Activated T-cell treated with anti-CD3 and anti-CD28 coated beads, Interleukin-2, amount 50 U/mL, for 72 hours (primary cell): Measurements from ENCODE around the gene EDARADD. TPM values are rescaled to one million over a fixed set of nuclear protein-coding genes. Genes with fewer than 3 reads are reported as not detected.
"Not testable (repeated sequence)": the region's sequence is repeated elsewhere in the genome, so short reads cannot be mapped to it uniquely, and the experiment has no call there.

ENCODE experiments used
- ATAC-seq, 2 donors: fragments of 150-1000 bp; cut with Tn5 transposase; replicated peaks in 1 of 2; 2 replicates each; pipeline ENCODE4 v1.10.0; 2021; ENCODE audit warnings: moderate library complexity in 2 of 2, mild to moderate bottlenecking in 1 of 2
- DNase-seq, 2 donors: peaks; one replicate each; pipeline ENCODE4 v3.0.0; 2021 to 2022; ENCODE audit warnings: mixed read lengths in 1 of 2
- H3K27ac Mint-ChIP-seq: one replicate; pipeline ENCODE4 v1.8.0; 2022; ENCODE audit warnings: mild to moderate bottlenecking, moderate library complexity, mixed read lengths
- H3K27me3 Mint-ChIP-seq: one replicate; pipeline ENCODE4 v1.8.0; 2022; ENCODE audit warnings: low read depth, mixed read lengths
- H3K36me3 Mint-ChIP-seq, 2 donors: one replicate each; pipeline ENCODE4 v1.8.0; 2022; ENCODE audit warnings: mixed read lengths in 2 of 2, mild to moderate bottlenecking in 1 of 2; ENCODE audit not compliant: insufficient read depth in 2 of 2
- H3K4me1 Mint-ChIP-seq: one replicate; pipeline ENCODE4 v1.8.0; 2022; ENCODE audit warnings: low read depth, mixed read lengths
- H3K4me3 Mint-ChIP-seq, 2 donors: one replicate each; pipeline ENCODE4 v1.8.0; 2022; ENCODE audit warnings: mild to moderate bottlenecking in 2 of 2, mixed read lengths in 2 of 2, moderate library complexity in 2 of 2
- H3K9me3 Mint-ChIP-seq, 2 donors: one replicate each; pipeline ENCODE4 v1.8.0; 2022; ENCODE audit warnings: mixed read lengths in 2 of 2
- total RNA-seq, 2 donors: library from RNA; stranded (reverse); gene quantifications; one replicate each; pipeline ENCODE4 v1.2.3, GENCODE V29; 2022

Gene EDARADD
- total RNA-seq, 2 donors from 2014 or later: 1.9 to 7.1 TPM

DNA sequence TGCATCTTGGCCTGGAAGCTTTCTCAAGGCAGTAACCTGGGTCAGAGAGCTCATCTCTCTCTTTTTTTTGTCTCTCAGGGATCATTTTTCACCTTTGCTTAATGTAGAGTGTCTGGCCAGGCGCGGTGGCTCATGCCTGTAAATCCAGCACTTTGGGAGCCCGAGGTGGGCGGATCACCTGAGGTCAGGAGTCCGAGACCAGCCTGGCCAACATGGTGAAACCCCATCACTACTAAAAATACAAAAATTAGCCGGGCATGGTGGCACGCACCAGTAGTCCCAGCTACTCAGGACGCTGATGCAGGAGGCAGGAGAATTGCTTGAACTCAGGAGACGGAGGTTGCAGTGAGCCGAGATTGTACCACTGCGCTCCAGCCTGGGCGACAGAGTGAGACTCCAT is 27.4 kb upstream of the EDARADD start:
- H3K4me3 Mint-ChIP-seq, ATAC-seq, H3K9me3 Mint-ChIP-seq, H3K27me3 Mint-ChIP-seq, H3K36me3 Mint-ChIP-seq, H3K4me1 Mint-ChIP-seq, DNase-seq, H3K27ac Mint-ChIP-seq: not testable (repeated sequence)

- Mint-ChIP-seq H3K27me3 (no peaks in the 10 kb centered on the region), H3K4me3 (peak overlapping the region in 1 of 2 donors; percentile 57), H3K9me3 (no peaks in the 10 kb centered on the region), H3K36me3 (peaks cover 0 to 4% of the 10 kb centered on the region in 2 donors), H3K4me1 (no peaks in the 10 kb centered on the region), H3K27ac (peak overlapping the region; percentile 3)
- ATAC-seq (peak; percentile 27 to 98), DNase-seq (peak in 1 of 2 donors; percentile 29)
Measured at GRCh38 chr1:236370420-236370819, 23.7 kb upstream of the EDARADD start.

DNA sequence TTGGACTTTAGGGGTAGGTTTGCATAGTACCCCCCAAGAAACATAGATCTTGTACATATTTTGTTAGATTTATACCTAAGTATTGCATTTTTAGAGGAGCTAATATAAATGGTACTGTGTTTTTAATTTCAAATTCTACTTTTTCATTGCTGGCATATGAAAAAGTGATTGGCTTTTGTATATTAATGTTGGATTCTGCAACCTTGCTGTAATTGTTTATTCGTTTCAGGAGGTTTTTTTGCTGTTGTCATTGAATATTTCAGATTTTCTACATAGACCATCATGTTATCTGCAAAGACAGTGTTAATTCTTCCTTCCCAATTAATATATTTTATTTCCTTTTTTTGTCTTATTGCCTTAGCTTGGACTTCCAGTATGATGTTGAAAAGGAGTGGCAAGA is 23.0 kb upstream of the EDARADD start:
- Mint-ChIP-seq H3K4me1 (no peaks in the 10 kb centered on the region), H3K36me3 (peaks cover 0 to 4% of the 10 kb centered on the region in 2 donors), H3K9me3 (no peaks in the 10 kb centered on the region), H3K27me3 (no peaks in the 10 kb centered on the region), H3K4me3 (no peak overlapping the region), H3K27ac (no peak overlapping the region)
- DNase-seq: no peak
- ATAC-seq: no peak

DNA sequence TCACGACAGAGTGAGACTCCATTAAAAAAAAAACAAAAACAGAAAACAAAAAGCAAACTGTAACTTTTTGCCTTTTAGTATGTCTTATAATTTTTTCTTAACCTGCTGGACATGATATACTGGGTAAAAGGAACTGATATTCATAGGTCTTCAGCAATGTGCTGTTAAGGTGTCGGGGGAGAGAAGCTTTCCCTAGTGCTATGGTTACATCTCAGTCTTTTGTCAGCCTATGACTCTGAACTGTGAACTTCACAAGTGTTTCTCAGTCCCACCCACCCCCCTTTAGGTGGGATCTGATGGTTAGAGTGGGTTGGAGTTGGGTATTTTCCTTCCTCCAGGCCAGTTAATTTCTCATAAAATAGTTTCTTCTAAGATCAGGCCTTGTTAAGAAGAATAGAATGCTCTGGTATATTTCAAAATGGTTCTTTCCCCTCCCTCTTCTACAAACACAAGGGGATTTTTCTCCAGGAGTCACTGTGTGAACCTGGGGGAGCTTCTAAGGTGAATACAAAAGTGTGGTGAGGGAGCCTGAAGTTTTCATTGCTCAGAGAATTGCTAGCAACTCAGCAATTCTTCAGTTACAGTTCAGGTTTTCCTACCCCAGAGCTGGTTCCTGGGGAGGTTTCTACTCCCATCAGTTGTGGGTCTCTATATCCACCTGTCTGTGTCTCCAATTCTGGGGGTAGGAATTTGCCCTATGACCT is 16.1 kb upstream of the EDARADD start:
- H3K4me1 Mint-ChIP-seq: peaks cover 4% of the 10 kb centered on the region
- H3K27ac Mint-ChIP-seq: no peak overlapping the region
- ATAC-seq: no peak
- H3K9me3 Mint-ChIP-seq: peaks cover 6 to 10% of the 10 kb centered on the region in 2 donors
- no peak for DNase-seq
- no peak overlapping the region for H3K4me3 Mint-ChIP-seq
- peaks cover 4 to 14% of the 10 kb centered on the region in 2 donors for H3K36me3 Mint-ChIP-seq
- peaks cover 6% of the 10 kb centered on the region for H3K27me3 Mint-ChIP-seq

- Mint-ChIP-seq H3K4me1 (peaks cover 4% of the 10 kb centered on the region), H3K27ac (no peak overlapping the region), H3K27me3 (peaks cover 6% of the 10 kb centered on the region), H3K36me3 (peaks cover 4 to 10% of the 10 kb centered on the region in 2 donors), H3K9me3 (peaks cover 6 to 10% of the 10 kb centered on the region in 2 donors), H3K4me3 (no peak overlapping the region)
- DNase-seq: no peak
- no peak for ATAC-seq
Measured at GRCh38 chr1:236381565-236382158, 12.4 kb upstream of the EDARADD start.

DNA sequence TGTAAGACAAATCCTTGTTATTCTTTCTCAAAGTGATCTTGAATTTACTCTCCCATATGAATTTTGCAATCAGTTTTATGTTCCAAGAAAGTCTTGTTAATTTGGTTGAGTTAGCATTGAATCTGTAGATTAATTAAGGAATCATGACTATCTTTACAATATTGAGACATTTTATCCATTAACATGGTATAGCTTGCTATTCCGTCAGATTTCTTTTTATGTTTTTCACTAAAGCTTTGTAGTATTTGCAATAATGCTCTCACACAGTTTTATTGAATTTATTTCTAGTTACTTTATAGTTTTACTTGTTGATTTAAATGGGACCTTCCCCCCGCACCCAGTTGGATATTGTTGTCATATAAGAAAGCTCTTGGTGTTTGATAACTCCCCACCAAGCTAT is 5.8 kb upstream of the EDARADD start:
- no peak overlapping the region for H3K4me3 Mint-ChIP-seq
- H3K36me3 Mint-ChIP-seq: no peaks in the 10 kb centered on the region
- H3K9me3 Mint-ChIP-seq: no peaks in the 10 kb centered on the region
- peaks cover 24% of the 10 kb centered on the region for H3K27me3 Mint-ChIP-seq
- no peaks in the 10 kb centered on the region for H3K4me1 Mint-ChIP-seq
- no peak overlapping the region for H3K27ac Mint-ChIP-seq
- no peak for DNase-seq
- no peak for ATAC-seq

DNA sequence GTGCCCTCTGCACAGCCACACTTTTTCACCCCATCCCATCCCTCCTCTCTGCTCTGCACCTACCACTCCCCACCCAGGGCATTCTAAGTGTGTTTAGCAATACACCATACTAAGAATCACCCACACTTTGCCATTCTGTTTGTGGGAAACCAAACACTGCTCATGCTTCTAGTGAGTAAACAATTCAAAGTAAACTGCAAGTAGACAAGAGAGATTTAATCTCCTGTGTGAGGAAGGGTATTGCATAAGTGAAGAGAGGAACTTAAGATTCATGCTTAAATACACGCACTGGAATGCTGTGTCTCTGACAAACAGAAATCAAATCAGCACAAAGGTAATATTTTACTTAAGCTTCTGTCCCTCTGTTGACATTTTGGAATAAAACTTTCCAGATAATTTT is 4.8 kb upstream of the EDARADD start:
- Mint-ChIP-seq H3K27ac (no peak overlapping the region), H3K4me3 (no peak overlapping the region), H3K27me3 (peaks cover 33% of the 10 kb centered on the region), H3K9me3 (no peaks in the 10 kb centered on the region), H3K36me3 (no peaks in the 10 kb centered on the region), H3K4me1 (peaks cover 8% of the 10 kb centered on the region)
- ATAC-seq (no peak), DNase-seq (no peak)

GRCh38 chr1:236391008-236391407 is 3.1 kb upstream of the EDARADD start:
- no peak overlapping the region for H3K27ac Mint-ChIP-seq
- peaks cover 45% of the 10 kb centered on the region for H3K27me3 Mint-ChIP-seq
- no peak overlapping the region for H3K4me3 Mint-ChIP-seq
- peaks cover 2 to 4% of the 10 kb centered on the region in 2 donors for H3K36me3 Mint-ChIP-seq
- H3K9me3 Mint-ChIP-seq: no peaks in the 10 kb centered on the region
- H3K4me1 Mint-ChIP-seq: peaks cover 19% of the 10 kb centered on the region
- DNase-seq (no peak), ATAC-seq (no peak)

DNA sequence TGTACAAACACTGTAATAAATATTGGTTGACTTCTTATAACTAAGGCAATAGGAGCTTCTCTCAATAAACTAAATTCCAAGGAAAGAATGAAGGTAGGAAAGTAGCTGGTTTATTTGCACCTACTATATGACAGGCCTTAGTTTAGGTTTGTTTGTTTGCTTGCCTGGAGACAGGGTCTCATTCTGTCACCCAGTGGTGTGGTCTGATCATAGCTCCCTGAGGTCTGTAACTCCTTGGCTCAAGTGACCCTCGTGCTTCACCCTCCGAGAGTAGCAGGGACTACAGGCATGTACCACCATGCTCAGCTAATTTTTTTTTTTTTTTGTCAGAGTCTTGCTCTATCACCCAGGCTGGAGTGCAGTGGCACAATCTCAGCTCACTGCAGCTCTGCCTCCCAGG is 1.9 kb upstream of the EDARADD start:
- Mint-ChIP-seq H3K4me3 (no peak overlapping the region), H3K36me3 (peaks cover 5 to 6% of the 10 kb centered on the region in 2 donors), H3K27me3 (peaks cover 57% of the 10 kb centered on the region), H3K27ac (no peak overlapping the region), H3K4me1 (peaks cover 30% of the 10 kb centered on the region), H3K9me3 (no peaks in the 10 kb centered on the region)
- DNase-seq: no peak
- ATAC-seq: no peak

DNA sequence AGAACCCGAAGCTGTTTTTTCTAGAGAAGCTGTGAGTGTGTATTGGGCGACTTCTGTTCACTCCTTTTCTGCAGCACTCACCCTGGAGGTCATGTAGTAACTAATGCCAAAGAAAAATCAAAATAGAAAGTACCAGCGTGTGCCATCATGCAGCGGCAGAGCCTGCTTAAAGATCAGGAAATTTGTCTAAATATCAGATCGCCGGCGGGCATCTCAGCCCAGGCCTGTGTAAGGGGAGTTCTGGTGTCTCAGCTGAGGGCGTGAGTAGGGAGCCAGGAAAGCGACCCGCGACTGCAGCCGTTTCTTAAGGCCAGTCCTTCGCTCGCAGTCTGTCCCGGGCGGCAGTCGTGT is 768 bp downstream of the EDARADD start:
- DNase-seq (no peak), ATAC-seq (no peak)
- peak overlapping the region; percentile 89 to 92 for H3K4me3 Mint-ChIP-seq
- no peaks in the 10 kb centered on the region for H3K9me3 Mint-ChIP-seq
- H3K27me3 Mint-ChIP-seq: peaks cover 59% of the 10 kb centered on the region
- peaks cover 30% of the 10 kb centered on the region for H3K4me1 Mint-ChIP-seq
- peaks cover 5 to 10% of the 10 kb centered on the region in 2 donors for H3K36me3 Mint-ChIP-seq
- peak overlapping the region; percentile 52 for H3K27ac Mint-ChIP-seq

- ATAC-seq (peak; percentile 73 to 74), DNase-seq (peak; percentile 49 to 61)
- peaks cover 59% of the 10 kb centered on the region for H3K27me3 Mint-ChIP-seq
- no peaks in the 10 kb centered on the region for H3K9me3 Mint-ChIP-seq
- H3K27ac Mint-ChIP-seq: no peak overlapping the region
- peaks cover 30% of the 10 kb centered on the region for H3K4me1 Mint-ChIP-seq
- H3K4me3 Mint-ChIP-seq: peak overlapping the region; percentile 96
- H3K36me3 Mint-ChIP-seq: peaks cover 5 to 10% of the 10 kb centered on the region in 2 donors
Measured at GRCh38 chr1:236395230-236395946, 1.3 kb downstream of the EDARADD start.

DNA sequence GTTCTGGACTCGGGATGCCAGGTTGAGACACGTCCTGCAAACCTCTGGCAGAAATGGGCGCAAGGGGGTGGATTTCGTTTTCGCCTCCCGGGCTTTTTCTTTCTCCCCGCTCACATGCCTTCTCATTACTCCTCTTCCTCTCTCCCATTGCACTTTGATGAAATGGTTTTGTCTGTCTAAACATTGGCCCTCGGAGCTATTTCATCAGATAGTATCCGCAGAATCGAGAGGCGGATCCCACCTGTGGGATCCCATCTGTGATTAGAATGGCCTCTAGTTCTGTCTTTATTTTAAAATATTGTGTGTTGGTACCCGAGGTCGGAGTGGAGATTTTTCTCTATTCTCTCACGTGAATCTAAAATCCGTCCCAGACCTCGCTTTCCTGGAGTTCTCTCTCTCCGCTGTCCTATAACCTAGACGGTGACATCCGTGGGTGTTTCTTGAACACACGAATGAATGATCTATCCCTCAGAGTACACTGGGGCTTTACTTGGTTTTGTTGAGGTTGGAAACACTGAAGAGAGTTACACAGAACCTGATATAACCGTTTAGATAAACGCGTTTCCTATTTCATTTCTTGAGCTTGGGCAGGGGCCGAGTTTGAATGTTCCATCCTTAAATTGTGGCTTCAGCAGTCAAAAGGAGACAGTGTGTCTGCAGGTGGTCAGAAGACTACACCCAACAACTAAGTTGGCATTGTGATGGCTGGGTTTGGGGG is 2.0 kb downstream of the EDARADD start:
- ATAC-seq: peak; percentile 70 to 76
- peak overlapping the region; percentile 96 for H3K4me3 Mint-ChIP-seq
- H3K4me1 Mint-ChIP-seq: peaks cover 30% of the 10 kb centered on the region

GRCh38 chr1:236396665-236397043 is 2.6 kb downstream of the EDARADD start:
- H3K27me3 Mint-ChIP-seq: peaks cover 62% of the 10 kb centered on the region
- peak overlapping the region; percentile 96 for H3K4me3 Mint-ChIP-seq
- peaks cover 30% of the 10 kb centered on the region for H3K4me1 Mint-ChIP-seq
- peak in 1 of 2 donors; percentile 12 for ATAC-seq
- H3K9me3 Mint-ChIP-seq: no peaks in the 10 kb centered on the region
- peaks cover 5 to 10% of the 10 kb centered on the region in 2 donors for H3K36me3 Mint-ChIP-seq
- no peak for DNase-seq
- H3K27ac Mint-ChIP-seq: peak overlapping the region; percentile 91

More for the DNA sequence above, 2.0 kb downstream of the EDARADD start:
- Mint-ChIP-seq H3K9me3 (no peaks in the 10 kb centered on the region), H3K27ac (peak overlapping the region; percentile 91), H3K36me3 (peaks cover 5 to 10% of the 10 kb centered on the region in 2 donors), H3K27me3 (peaks cover 59% of the 10 kb centered on the region)
- peak; percentile 21 to 29 for DNase-seq
